GM23338 (cell line): ENCODE data around the gene TMEM87B. TPM values are rescaled to one million over a fixed set of nuclear protein-coding genes. Genes with fewer than 3 reads are reported as not detected.

Experiments
- ATAC-seq: fragments of 200-7000 bp; cut with Tn5 transposase; 3 replicates; pipeline ENCODE4 v1.9.1; 2020
- DNase-seq: peaks from one replicate; pipeline ENCODE4 v3.0.0-alpha.2; 2015; ENCODE audit warnings: low spot score
- H2AFZ ChIP-seq: fragments of 200-600 bp; sonication (generic); 2 replicates; pipeline ENCODE4 v1.8.0; 2016; ENCODE audit warnings: antibody characterized with exemption, mild to moderate bottlenecking, moderate library complexity
- H3F3A ChIP-seq: fragments of 200-600 bp; sonication (generic); replicated peaks from 2 replicates; pipeline ENCODE4 v1.8.0; 2017; ENCODE audit warnings: antibody characterized with exemption, mixed run types, low read depth
- H3K27ac ChIP-seq: fragments of 200-600 bp; sonication (generic); 2 replicates; pipeline ENCODE4 v1.6.1; 2016; ENCODE audit warnings: low read depth
- H3K27me3 ChIP-seq: fragments of 200-600 bp; sonication (generic); 2 replicates; pipeline ENCODE4 v1.8.0; 2016; ENCODE audit warnings: mild to moderate bottlenecking, mixed run types, moderate library complexity; ENCODE audit not compliant: insufficient read depth
- H3K36me3 ChIP-seq: fragments of 200-600 bp; sonication (generic); 2 replicates; pipeline ENCODE4 v1.8.0; 2016; ENCODE audit warnings: mild to moderate bottlenecking; ENCODE audit not compliant: insufficient read depth
- H3K4me1 ChIP-seq: fragments of 200-600 bp; sonication (generic); 2 replicates; pipeline ENCODE4 v1.8.0; 2016; ENCODE audit warnings: mild to moderate bottlenecking, moderate library complexity; ENCODE audit not compliant: insufficient read depth
- H3K4me2 ChIP-seq: fragments of 200-600 bp; sonication (generic); 2 replicates; pipeline ENCODE4 v1.7.1; 2017; ENCODE audit warnings: mixed run types
- H3K4me3 ChIP-seq: fragments of 200-600 bp; sonication (generic); 2 replicates; pipeline ENCODE4 v1.6.1; 2016; ENCODE audit warnings: mixed run types
- H3K79me2 ChIP-seq: fragments of 200-600 bp; sonication (generic); replicated peaks from 2 replicates; pipeline ENCODE4 v1.8.0; 2017; ENCODE audit warnings: mild to moderate bottlenecking; ENCODE audit not compliant: insufficient read depth
- H3K9me2 ChIP-seq: fragments of 200-600 bp; sonication (generic); 2 replicates; pipeline ENCODE4 v1.8.0; 2017; ENCODE audit not compliant: insufficient read depth
- H4K20me1 ChIP-seq: fragments of 200-600 bp; sonication (generic); replicated peaks from 2 replicates; pipeline ENCODE4 v1.8.0; 2017; ENCODE audit warnings: mild to moderate bottlenecking; ENCODE audit not compliant: insufficient read depth
- H3K27ac Mint-ChIP-seq: 2 replicates; pipeline ENCODE4 v1.8.0; 2020; ENCODE audit warnings: inconsistent platforms, mild to moderate bottlenecking, moderate library complexity, mixed read lengths
- H3K27me3 Mint-ChIP-seq: 3 replicates; pipeline ENCODE4 v1.8.0; 2022; ENCODE audit warnings: low read depth, mild to moderate bottlenecking, moderate library complexity, mixed read lengths, inconsistent platforms; ENCODE audit not compliant: insufficient read depth, poor library complexity
- H3K36me3 Mint-ChIP-seq: 3 replicates; pipeline ENCODE4 v1.8.0; 2021; ENCODE audit warnings: low read depth, mild to moderate bottlenecking, inconsistent platforms, moderate library complexity, mixed read lengths
- H3K4me1 Mint-ChIP-seq: 3 replicates; pipeline ENCODE4 v1.8.0; 2020; ENCODE audit warnings: mild to moderate bottlenecking, inconsistent platforms, mixed read lengths
- H3K4me3 Mint-ChIP-seq: 3 replicates; pipeline ENCODE4 v1.8.0; 2021; ENCODE audit warnings: moderate library complexity, mild to moderate bottlenecking, inconsistent platforms, mixed read lengths
- H3K9me3 Mint-ChIP-seq: 3 replicates; pipeline ENCODE4 v1.8.0; 2020; ENCODE audit warnings: moderate library complexity, mild to moderate bottlenecking, inconsistent platforms, mixed read lengths
- EZH2 ChIP-seq: fragments of 200-600 bp; sonication (generic); IDR thresholded peaks from one replicate; pipeline ENCODE4 v1.8.0; 2017; ENCODE audit warnings: antibody characterized with exemption, mild to moderate bottlenecking, low read depth; ENCODE audit not compliant: unreplicated experiment
- EZH2phosphoT487 ChIP-seq: fragments of 200-600 bp; sonication (generic); IDR thresholded peaks from one replicate; pipeline ENCODE4 v1.8.1; 2018; ENCODE audit warnings: antibody characterized with exemption; ENCODE audit not compliant: unreplicated experiment
- JUNB ChIP-seq: IDR thresholded peaks from one replicate; pipeline ENCODE4 v1.6.1; 2016; ENCODE audit warnings: antibody characterized with exemption; ENCODE audit not compliant: unreplicated experiment
- NANOG ChIP-seq: IDR thresholded peaks from 2 replicates; pipeline ENCODE4 v1.6.1; 2016; ENCODE audit warnings: antibody characterized with exemption, borderline replicate concordance
- POLR2AphosphoS5 ChIP-seq: IDR thresholded peaks from 2 replicates; pipeline ENCODE4 v1.6.1; 2016; ENCODE audit warnings: antibody characterized with exemption, low read depth
- STAT1 ChIP-seq: IDR thresholded peaks from one replicate; pipeline ENCODE4 v1.6.1; 2016; ENCODE audit warnings: antibody characterized with exemption; ENCODE audit not compliant: unreplicated experiment
- ZNF114 ChIP-seq: fragments of 250-450 bp; sonication (Bioruptor Pico); IDR thresholded peaks from 2 replicates; pipeline ENCODE4 v1.5.0; 2020; ENCODE audit warnings: mild to moderate bottlenecking, moderate library complexity
- ZNF331 ChIP-seq: fragments of 250-450 bp; sonication (Bioruptor Pico); IDR thresholded peaks from 2 replicates; pipeline ENCODE4 v1.5.0; 2020; ENCODE audit warnings: low read depth, mild to moderate bottlenecking, moderate library complexity
- polyA plus RNA-seq: library from polyadenylated mRNA; unstranded; fragments of >200 nt; fragmentation: Nextera tagmentation; extraction: Ambion mirVana; gene quantifications from 2 replicates; pipeline ENCODE4 v1.2.1, GENCODE V29; 2016
- total RNA-seq: library from RNA; depleted of rRNA; stranded (reverse); fragments of >200 nt; shearing (Covaris generic); gene quantifications from 2 replicates; pipeline ENCODE4 v1.2.3, GENCODE V29; 2014
- TF ChIP-seq, protein P1 (sequence below): IDR thresholded peaks from 2 replicates; pipeline ENCODE4 v1.6.1; 2016; ENCODE audit warnings: antibody characterized with exemption
- TF ChIP-seq, protein P2 (sequence below): IDR thresholded peaks from one replicate; pipeline ENCODE4 v1.6.1; 2018; ENCODE audit warnings: antibody characterized with exemption; ENCODE audit not compliant: unreplicated experiment
- TF ChIP-seq, protein P3 (sequence below), 2 experiments: fragments of 200-600 bp in 1 of 2; sonication (generic) in 1 of 2; conservative IDR thresholded peaks; 2 replicates each; pipeline versions ENCODE4 v1.5.1 to v1.6.1; 2016 to 2017; ENCODE audit warnings: antibody characterized with exemption in 2 of 2, low read depth in 2 of 2, mild to moderate bottlenecking in 2 of 2, moderate library complexity in 1 of 2

TMEM87B gene
- total and polyA plus RNA-seq, 2 experiments from 2014 or later, result 7.0 to 15.4 TPM

DNA sequence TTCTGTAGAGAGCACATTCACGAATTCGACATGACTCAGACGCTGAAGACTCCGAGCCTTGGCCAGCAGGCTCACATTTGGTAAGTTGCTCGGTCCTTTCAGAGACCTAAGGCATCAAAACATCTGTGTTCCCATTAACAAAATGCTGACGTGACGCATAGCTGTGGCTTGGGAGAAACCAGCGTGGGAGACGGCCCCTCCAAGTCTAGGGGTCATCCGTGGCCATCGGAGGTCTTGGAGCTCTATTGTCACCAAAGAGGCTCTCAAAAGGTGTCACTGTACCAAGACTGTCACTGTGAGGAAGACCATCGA lies 98.1 kb downstream of the TMEM87B start:
- Histone ChIP-seq H3K27me3 (no peaks in the 10 kb centered on the region), H3F3A (no peaks in the 10 kb centered on the region), H3K79me2 (no peaks in the 10 kb centered on the region), H3K4me1 (no peaks in the 10 kb centered on the region), H3K36me3 (no peaks in the 10 kb centered on the region), H2AFZ (no peak overlapping the region), H3K4me2 (no peak overlapping the region), H3K27ac (no peak overlapping the region), H4K20me1 (no peaks in the 10 kb centered on the region), H3K9me2 (0 out of 2 replicates have a peak, but pooled peaks cover 3% of the 10 kb centered on the region), H3K4me3 (no peak overlapping the region)
- DNase-seq (no peak), ATAC-seq (no peak)
- Mint-ChIP-seq H3K27ac (no peak overlapping the region), H3K36me3 (no peaks in the 10 kb centered on the region), H3K27me3 (peaks cover 5% of the 10 kb centered on the region), H3K4me1 (peaks cover 22% of the 10 kb centered on the region), H3K9me3 (no peaks in the 10 kb centered on the region), H3K4me3 (no peak overlapping the region)
- TF ChIP-seq JUNB, result no peak
- no peak for TF ChIP-seq EZH2phosphoT487
- no peak for TF ChIP-seq EZH2
- TF ChIP-seq, protein P1, sequence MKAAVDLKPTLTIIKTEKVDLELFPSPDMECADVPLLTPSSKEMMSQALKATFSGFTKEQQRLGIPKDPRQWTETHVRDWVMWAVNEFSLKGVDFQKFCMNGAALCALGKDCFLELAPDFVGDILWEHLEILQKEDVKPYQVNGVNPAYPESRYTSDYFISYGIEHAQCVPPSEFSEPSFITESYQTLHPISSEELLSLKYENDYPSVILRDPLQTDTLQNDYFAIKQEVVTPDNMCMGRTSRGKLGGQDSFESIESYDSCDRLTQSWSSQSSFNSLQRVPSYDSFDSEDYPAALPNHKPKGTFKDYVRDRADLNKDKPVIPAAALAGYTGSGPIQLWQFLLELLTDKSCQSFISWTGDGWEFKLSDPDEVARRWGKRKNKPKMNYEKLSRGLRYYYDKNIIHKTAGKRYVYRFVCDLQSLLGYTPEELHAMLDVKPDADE, result no peak
- no peak for TF ChIP-seq STAT1
- TF ChIP-seq, protein P2, sequence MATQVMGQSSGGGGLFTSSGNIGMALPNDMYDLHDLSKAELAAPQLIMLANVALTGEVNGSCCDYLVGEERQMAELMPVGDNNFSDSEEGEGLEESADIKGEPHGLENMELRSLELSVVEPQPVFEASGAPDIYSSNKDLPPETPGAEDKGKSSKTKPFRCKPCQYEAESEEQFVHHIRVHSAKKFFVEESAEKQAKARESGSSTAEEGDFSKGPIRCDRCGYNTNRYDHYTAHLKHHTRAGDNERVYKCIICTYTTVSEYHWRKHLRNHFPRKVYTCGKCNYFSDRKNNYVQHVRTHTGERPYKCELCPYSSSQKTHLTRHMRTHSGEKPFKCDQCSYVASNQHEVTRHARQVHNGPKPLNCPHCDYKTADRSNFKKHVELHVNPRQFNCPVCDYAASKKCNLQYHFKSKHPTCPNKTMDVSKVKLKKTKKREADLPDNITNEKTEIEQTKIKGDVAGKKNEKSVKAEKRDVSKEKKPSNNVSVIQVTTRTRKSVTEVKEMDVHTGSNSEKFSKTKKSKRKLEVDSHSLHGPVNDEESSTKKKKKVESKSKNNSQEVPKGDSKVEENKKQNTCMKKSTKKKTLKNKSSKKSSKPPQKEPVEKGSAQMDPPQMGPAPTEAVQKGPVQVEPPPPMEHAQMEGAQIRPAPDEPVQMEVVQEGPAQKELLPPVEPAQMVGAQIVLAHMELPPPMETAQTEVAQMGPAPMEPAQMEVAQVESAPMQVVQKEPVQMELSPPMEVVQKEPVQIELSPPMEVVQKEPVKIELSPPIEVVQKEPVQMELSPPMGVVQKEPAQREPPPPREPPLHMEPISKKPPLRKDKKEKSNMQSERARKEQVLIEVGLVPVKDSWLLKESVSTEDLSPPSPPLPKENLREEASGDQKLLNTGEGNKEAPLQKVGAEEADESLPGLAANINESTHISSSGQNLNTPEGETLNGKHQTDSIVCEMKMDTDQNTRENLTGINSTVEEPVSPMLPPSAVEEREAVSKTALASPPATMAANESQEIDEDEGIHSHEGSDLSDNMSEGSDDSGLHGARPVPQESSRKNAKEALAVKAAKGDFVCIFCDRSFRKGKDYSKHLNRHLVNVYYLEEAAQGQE, result no peak
- TF ChIP-seq ZNF331 (CRISPR knock-in tag), result no peak
- no peak for TF ChIP-seq POLR2AphosphoS5
- TF ChIP-seq NANOG, result no peak
- TF ChIP-seq ZNF114 (CRISPR knock-in tag), result no peak

DNA sequence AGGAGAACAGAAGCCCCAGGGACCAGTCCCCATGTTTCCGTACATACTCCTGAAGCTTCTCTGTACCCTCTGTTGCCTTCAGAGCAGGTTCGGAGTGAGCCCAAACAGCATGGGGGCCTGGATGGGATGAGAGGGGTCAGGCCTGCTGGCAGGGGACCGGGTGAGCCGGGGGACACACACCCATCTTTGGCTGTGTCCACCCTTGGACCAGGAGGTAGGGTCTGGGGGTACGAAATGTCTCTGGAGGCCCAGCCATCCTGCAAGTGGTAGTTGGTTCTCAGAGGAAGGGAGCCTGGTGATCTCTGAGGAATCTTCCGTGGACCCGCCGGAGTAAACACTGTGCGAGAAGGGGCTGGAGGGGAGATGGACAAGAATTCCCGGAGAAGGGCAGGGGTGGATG lies 98.4 kb downstream of the TMEM87B start:
- H3K79me2 ChIP-seq, result no peaks in the 10 kb centered on the region
- Mint-ChIP-seq H3K9me3 (no peaks in the 10 kb centered on the region), H3K27me3 (peaks cover 4% of the 10 kb centered on the region), H3K27ac (no peak overlapping the region), H3K4me3 (no peak overlapping the region), H3K36me3 (no peaks in the 10 kb centered on the region), H3K4me1 (peaks cover 22% of the 10 kb centered on the region)
- no peak overlapping the region for H3K27ac ChIP-seq
- no peaks in the 10 kb centered on the region for H3K36me3 ChIP-seq
- H3K4me1 ChIP-seq, result no peaks in the 10 kb centered on the region
- H3K27me3 ChIP-seq, result no peaks in the 10 kb centered on the region
- H3K9me2 ChIP-seq, result no peaks in the 10 kb centered on the region
- H3K4me3 ChIP-seq, result no peak overlapping the region
- DNase-seq, result no peak
- H4K20me1 ChIP-seq, result no peaks in the 10 kb centered on the region
- no peaks in the 10 kb centered on the region for H3F3A ChIP-seq
- ATAC-seq, result no peak
- H3K4me2 ChIP-seq, result no peak overlapping the region
- no peak overlapping the region for H2AFZ ChIP-seq
- TF ChIP-seq EZH2phosphoT487, result no peak
- TF ChIP-seq, protein P3, sequence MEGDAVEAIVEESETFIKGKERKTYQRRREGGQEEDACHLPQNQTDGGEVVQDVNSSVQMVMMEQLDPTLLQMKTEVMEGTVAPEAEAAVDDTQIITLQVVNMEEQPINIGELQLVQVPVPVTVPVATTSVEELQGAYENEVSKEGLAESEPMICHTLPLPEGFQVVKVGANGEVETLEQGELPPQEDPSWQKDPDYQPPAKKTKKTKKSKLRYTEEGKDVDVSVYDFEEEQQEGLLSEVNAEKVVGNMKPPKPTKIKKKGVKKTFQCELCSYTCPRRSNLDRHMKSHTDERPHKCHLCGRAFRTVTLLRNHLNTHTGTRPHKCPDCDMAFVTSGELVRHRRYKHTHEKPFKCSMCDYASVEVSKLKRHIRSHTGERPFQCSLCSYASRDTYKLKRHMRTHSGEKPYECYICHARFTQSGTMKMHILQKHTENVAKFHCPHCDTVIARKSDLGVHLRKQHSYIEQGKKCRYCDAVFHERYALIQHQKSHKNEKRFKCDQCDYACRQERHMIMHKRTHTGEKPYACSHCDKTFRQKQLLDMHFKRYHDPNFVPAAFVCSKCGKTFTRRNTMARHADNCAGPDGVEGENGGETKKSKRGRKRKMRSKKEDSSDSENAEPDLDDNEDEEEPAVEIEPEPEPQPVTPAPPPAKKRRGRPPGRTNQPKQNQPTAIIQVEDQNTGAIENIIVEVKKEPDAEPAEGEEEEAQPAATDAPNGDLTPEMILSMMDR (conservative IDR thresholded peaks at IDR 0.05; ENCODE audit: low read depth in 2 of 2), result no peak
